H9 (cell line): Measurements from ENCODE around the gene CTIF. TPM values are rescaled to one million over a fixed set of nuclear protein-coding genes. Genes with fewer than 3 reads are reported as not detected.

ENCODE experiments used
- DNase-seq: peaks from one replicate; pipeline ENCODE4 v3.0.0-alpha.2; 2017
- H2AFZ ChIP-seq: one replicate; pipeline ENCODE4 v1.6.1; 2013; ENCODE audit warnings: mild to moderate bottlenecking, low read length, control low read depth, moderate library complexity
- H2AK5ac ChIP-seq: 2 replicates; pipeline ENCODE4 v1.6.1; 2013; ENCODE audit warnings: low read length, control low read depth, mixed read lengths; ENCODE audit not compliant: insufficient read length
- H2BK120ac ChIP-seq: one replicate; pipeline ENCODE4 v1.6.1; 2013; ENCODE audit warnings: low read depth, mild to moderate bottlenecking, low read length, control low read depth, inconsistent platforms; ENCODE audit not compliant: poor library complexity, severe bottlenecking
- H2BK12ac ChIP-seq: 2 replicates; pipeline ENCODE4 v1.6.1; 2013; ENCODE audit warnings: low read length, control low read depth, mixed read lengths, low read depth; ENCODE audit not compliant: insufficient read length
- H2BK15ac ChIP-seq: 2 replicates; pipeline ENCODE4 v1.6.1; 2013; ENCODE audit warnings: low read depth, low read length, control low read depth
- H2BK20ac ChIP-seq: one replicate; pipeline ENCODE4 v1.6.1; 2013; ENCODE audit warnings: low read depth, mild to moderate bottlenecking, low read length, control low read depth, inconsistent platforms; ENCODE audit not compliant: poor library complexity, severe bottlenecking
- H2BK5ac ChIP-seq: 2 replicates; pipeline ENCODE4 v1.6.1; 2013; ENCODE audit warnings: low read length, control low read depth, mixed read lengths; ENCODE audit not compliant: insufficient read length
- H3K14ac ChIP-seq: 2 replicates; pipeline ENCODE4 v1.6.1; 2013; ENCODE audit warnings: low read length, control low read depth; ENCODE audit not compliant: insufficient read depth
- H3K18ac ChIP-seq: 2 replicates; pipeline ENCODE4 v1.6.1; 2013; ENCODE audit warnings: low read depth, mild to moderate bottlenecking, mixed read lengths, low read length, control low read depth; ENCODE audit not compliant: insufficient read length
- H3K23ac ChIP-seq: 2 replicates; pipeline ENCODE4 v1.6.1; 2013; ENCODE audit warnings: low read length, control low read depth, mixed read lengths, low read depth; ENCODE audit not compliant: insufficient read length
- H3K23me2 ChIP-seq: 2 replicates; pipeline ENCODE4 v1.6.1; 2013; ENCODE audit warnings: low read depth, mild to moderate bottlenecking, mixed read lengths, low read length, control low read depth; ENCODE audit not compliant: insufficient read length, poor library complexity, severe bottlenecking
- H3K27ac ChIP-seq: 2 replicates; pipeline ENCODE4 v1.5.1; 2013; ENCODE audit warnings: low read length, control low read depth, mixed read lengths, low read depth; ENCODE audit not compliant: insufficient read length
- H3K27me3 ChIP-seq: 2 replicates; pipeline ENCODE4 v1.6.1; 2013; ENCODE audit warnings: low read length, control low read depth, inconsistent platforms; ENCODE audit not compliant: insufficient read depth
- H3K4ac ChIP-seq: 2 replicates; pipeline ENCODE4 v1.6.1; 2013; ENCODE audit warnings: low read depth, mild to moderate bottlenecking, control low read depth, inconsistent platforms, low read length, moderate library complexity
- H3K4me1 ChIP-seq: 2 replicates; pipeline ENCODE4 v1.6.1; 2013; ENCODE audit warnings: low read length, control low read depth, inconsistent platforms; ENCODE audit not compliant: insufficient read depth
- H3K4me2 ChIP-seq: 2 replicates; pipeline ENCODE4 v1.6.1; 2013; ENCODE audit warnings: low read length, control low read depth, mixed read lengths; ENCODE audit not compliant: insufficient read length, insufficient read depth
- H3K56ac ChIP-seq: 2 replicates; pipeline ENCODE4 v1.6.1; 2013; ENCODE audit warnings: low read depth, mild to moderate bottlenecking, mixed read lengths, low read length, control low read depth; ENCODE audit not compliant: insufficient read length
- H3K79me1 ChIP-seq: 2 replicates; pipeline ENCODE4 v1.6.1; 2013; ENCODE audit warnings: low read depth, mild to moderate bottlenecking, moderate library complexity, low read length, control low read depth, inconsistent platforms; ENCODE audit not compliant: insufficient read depth, poor library complexity, severe bottlenecking
- H3K79me2 ChIP-seq: 2 replicates; pipeline ENCODE4 v1.6.1; 2013; ENCODE audit warnings: low read length, control low read depth, inconsistent platforms; ENCODE audit not compliant: insufficient read depth
- H3K9ac ChIP-seq: 2 replicates; pipeline ENCODE4 v1.6.1; 2013; ENCODE audit warnings: low read length, control low read depth, mixed read lengths; ENCODE audit not compliant: insufficient read length; ENCODE audit errors: extremely low read depth
- H3K9me3 ChIP-seq: one replicate; pipeline ENCODE4 v1.6.1; 2013; ENCODE audit warnings: low read depth, low read length, inconsistent platforms; ENCODE audit not compliant: control insufficient read depth
- H3T11ph ChIP-seq: one replicate; pipeline ENCODE4 v1.6.1; 2013; ENCODE audit warnings: mild to moderate bottlenecking, low read length, control low read depth, inconsistent platforms
- H4K20me1 ChIP-seq: one replicate; pipeline ENCODE4 v1.6.1; 2013; ENCODE audit not compliant: control insufficient read depth, insufficient read length, insufficient read depth
- H4K5ac ChIP-seq: 2 replicates; pipeline ENCODE4 v1.6.1; 2013; ENCODE audit warnings: low read depth, mild to moderate bottlenecking, mixed read lengths, low read length, control low read depth; ENCODE audit not compliant: insufficient read length
- H4K8ac ChIP-seq: replicated peaks from 2 replicates; pipeline ENCODE4 v1.6.1; 2013; ENCODE audit warnings: low read length, control low read depth, mixed read lengths, low read depth; ENCODE audit not compliant: insufficient read length
- H4K91ac ChIP-seq: 2 replicates; pipeline ENCODE4 v1.6.1; 2013; ENCODE audit warnings: low read depth, mild to moderate bottlenecking, moderate library complexity, mixed read lengths, low read length, control low read depth; ENCODE audit not compliant: insufficient read length
- H3K27ac Mint-ChIP-seq, 3 experiments: 2 replicates in 2 of 3; 3 replicates in 1 of 3; pipeline ENCODE4 v1.8.0; 2020 to 2021; ENCODE audit warnings: mixed read lengths in 3 of 3, mild to moderate bottlenecking in 1 of 3, moderate library complexity in 1 of 3
- H3K27me3 Mint-ChIP-seq: 2 replicates; pipeline ENCODE4 v1.8.0; 2021; ENCODE audit warnings: low read depth, mild to moderate bottlenecking, moderate library complexity, mixed read lengths
- H3K36me3 Mint-ChIP-seq, 3 experiments: 2 replicates in 2 of 3; 3 replicates in 1 of 3; pipeline ENCODE4 v1.8.0; 2020 to 2021; ENCODE audit warnings: low read depth in 3 of 3, mixed read lengths in 3 of 3; ENCODE audit not compliant: insufficient read depth in 1 of 3
- H3K4me1 Mint-ChIP-seq, 2 experiments: 2 replicates each; pipeline ENCODE4 v1.8.0; 2020; ENCODE audit warnings: mixed read lengths in 2 of 2
- H3K4me3 Mint-ChIP-seq, 2 experiments: 2 replicates in 1 of 2; 3 replicates in 1 of 2; pipeline ENCODE4 v1.8.0; 2020 to 2021; ENCODE audit warnings: mild to moderate bottlenecking in 2 of 2, mixed read lengths in 2 of 2, moderate library complexity in 1 of 2
- H3K9me3 Mint-ChIP-seq, 2 experiments: 2 replicates in 1 of 2; 3 replicates in 1 of 2; pipeline ENCODE4 v1.8.0; 2020; ENCODE audit warnings: mild to moderate bottlenecking in 2 of 2, mixed read lengths in 2 of 2, moderate library complexity in 1 of 2
- CTCF ChIP-seq: fragments of 200-600 bp; sonication (generic); conservative IDR thresholded peaks from 3 replicates; pipeline ENCODE4 v1.8.0; 2021; ENCODE audit warnings: antibody characterized with exemption, mild to moderate bottlenecking
- WGBS: extraction: QIAGEN DNeasy Blood & Tissue Kit; methylation state at CpG from one replicate; pipeline ENCODE4 v1.1.7; 2013; ENCODE audit warnings: missing lambda C conversion rate, low lambda C conversion rate, mixed read lengths; ENCODE audit not compliant: insufficient read length; ENCODE audit errors: extremely low coverage; 5-methylcytosine and 5-hydroxymethylcytosine counted together
- total RNA-seq: library from RNA; stranded (reverse); gene quantifications from 2 replicates; pipeline ENCODE4 v1.2.1, GENCODE V29; 2021

CTIF gene
- total RNA-seq, 1 experiment from 2014 or later: 15.8 TPM

GRCh38 chr18:48874233-48874632 lies 335.4 kb downstream of the CTIF start:
- no peak overlapping the region for H2BK12ac ChIP-seq
- whole genome bisulfite sequencing: no CpG with 5 or more reads among the region's 5 CpGs
- H4K8ac ChIP-seq: no peak overlapping the region
- no peak overlapping the region for H3K27ac Mint-ChIP-seq
- no peak for DNase-seq
- H3K9ac ChIP-seq: no peak overlapping the region
- no peak overlapping the region for H4K5ac ChIP-seq
- TF ChIP-seq CTCF: no peak
- no peak overlapping the region for H3K23ac ChIP-seq
- no peak overlapping the region for H3K4me2 ChIP-seq
- H3K27ac ChIP-seq: no peak overlapping the region
- no peaks in the 10 kb centered on the region for H3K36me3 Mint-ChIP-seq
- no peaks in the 10 kb centered on the region for H3K27me3 ChIP-seq
- no peak overlapping the region for H2BK15ac ChIP-seq
- no peak overlapping the region for H3K14ac ChIP-seq
- H3K18ac ChIP-seq: no peak overlapping the region
- no peak overlapping the region for H3K4me3 Mint-ChIP-seq
- no peak overlapping the region for H2AFZ ChIP-seq
- H2AK5ac ChIP-seq: no peak overlapping the region
- no peak overlapping the region for H3K4ac ChIP-seq
- no peaks in the 10 kb centered on the region for H3K9me3 ChIP-seq
- no peak overlapping the region for H2BK20ac ChIP-seq
- peaks cover 9% of the 10 kb centered on the region for H3K27me3 Mint-ChIP-seq
- H3K4me1 Mint-ChIP-seq: peaks cover 20 to 27% of the 10 kb centered on the region in 2 experiments
- no peak overlapping the region for H4K91ac ChIP-seq
- H3K79me2 ChIP-seq: no peaks in the 10 kb centered on the region
- H4K20me1 ChIP-seq: no peaks in the 10 kb centered on the region
- no peaks in the 10 kb centered on the region for H3K79me1 ChIP-seq
- no peak overlapping the region for H3T11ph ChIP-seq
- H3K4me1 ChIP-seq: peaks cover 3% of the 10 kb centered on the region; the same call in 1 of the 2 replicates
- H2BK120ac ChIP-seq: no peak overlapping the region
- 0 out of 5 replicates have a peak, but pooled peaks cover 0 to 2% of the 10 kb centered on the region in 2 experiments for H3K9me3 Mint-ChIP-seq
- H3K23me2 ChIP-seq: no peaks in the 10 kb centered on the region
- H3K56ac ChIP-seq: no peak overlapping the region
- H2BK5ac ChIP-seq: no peak overlapping the region
